Esophagus muscularis mucosa (tissue), 4 donors: Measurements from ENCODE around the gene AHCYL2. TPM values are rescaled to one million over a fixed set of nuclear protein-coding genes. Genes with fewer than 3 reads are reported as not detected.
A peak's percentile ranks its signal among the peaks of the same experiment; 100 is the strongest.

Experiments used
- DNase-seq: peaks from one replicate; pipeline ENCODE4 v3.0.0-alpha.2; 2017; ENCODE audit errors: extremely low spot score
- H3K27ac ChIP-seq, 4 donors: fragments of 200-600 bp; sonication (generic); replicated peaks in 1 of 4; 1 replicate in 3 of 4; 2 replicates in 1 of 4; pipeline ENCODE4 v1.5.1; 2016 to 2019; ENCODE audit warnings: mild to moderate bottlenecking in 1 of 4
- H3K27me3 ChIP-seq, 4 donors: fragments of 200-600 bp; sonication (generic); one replicate each; pipeline versions ENCODE4 v1.5.1 to v1.6.0; 2016 to 2019
- H3K36me3 ChIP-seq, 4 donors: fragments of 200-600 bp; sonication (generic); one replicate each; pipeline ENCODE4 v1.5.1; 2016 to 2019
- H3K4me1 ChIP-seq, 4 donors: fragments of 200-600 bp; sonication (generic); one replicate each; pipeline ENCODE4 v1.5.1; 2016 to 2019
- H3K4me3 ChIP-seq, 4 donors: fragments of 200-600 bp; sonication (generic); 1 replicate in 2 of 4; 2 replicates in 2 of 4; pipeline ENCODE4 v1.5.1; 2016 to 2019; ENCODE audit warnings: mild to moderate bottlenecking in 4 of 4, moderate library complexity in 1 of 4
- H3K9me3 ChIP-seq, 4 donors: fragments of 200-600 bp; sonication (generic); 1 replicate in 3 of 4; 2 replicates in 1 of 4; pipeline ENCODE4 v1.5.1; 2016 to 2019
- EP300 ChIP-seq: sonication (generic); formaldehyde crosslinking; IDR thresholded peaks from one replicate; pipeline ENCODE4 v1.6.1; 2017; ENCODE audit warnings: antibody characterized with exemption
- POLR2A ChIP-seq: fragments of 450-650 bp; IDR thresholded peaks from one replicate; pipeline ENCODE4 v1.6.1; 2017; ENCODE audit warnings: antibody characterized with exemption, moderate library complexity, mild to moderate bottlenecking, low read depth
- POLR2AphosphoS5 ChIP-seq, 2 donors: sonication (generic); formaldehyde crosslinking; IDR thresholded peaks; one replicate each; pipeline ENCODE4 v1.6.1; 2017; ENCODE audit warnings: antibody characterized with exemption in 2 of 2
- WGBS: methylation state at CpG from one replicate; pipeline ENCODE4 v1.1.5; 2018; 5-methylcytosine and 5-hydroxymethylcytosine counted together
- intact Hi-C: fragments of 100-400 bp; cut with DNase I; formaldehyde crosslinking; loops from one replicate; pipeline ENCODE4 v1.15.1; 2023
- total RNA-seq, 4 donors: library from RNA; depleted of rRNA; stranded (reverse); fragments of >200 nt; gene quantifications; one replicate each; pipeline versions ENCODE4 v1.1.0 to v1.2.1, GENCODE V29; 2016
- TF ChIP-seq, protein P1 (sequence below), 3 experiments: fragments of 200-600 bp in 2 of 3; fragments of 450-650 bp in 1 of 3; sonication (generic) in 2 of 3; IDR thresholded peaks; one replicate each; pipeline ENCODE4 v1.5.1; 2017 to 2019; ENCODE audit warnings: antibody characterized with exemption in 3 of 3, mild to moderate bottlenecking in 2 of 3, moderate library complexity in 1 of 3

AHCYL2 gene
- total RNA-seq, 4 donors from 2014 or later = 9.7 to 14.2 (median 11.9) TPM

DNA sequence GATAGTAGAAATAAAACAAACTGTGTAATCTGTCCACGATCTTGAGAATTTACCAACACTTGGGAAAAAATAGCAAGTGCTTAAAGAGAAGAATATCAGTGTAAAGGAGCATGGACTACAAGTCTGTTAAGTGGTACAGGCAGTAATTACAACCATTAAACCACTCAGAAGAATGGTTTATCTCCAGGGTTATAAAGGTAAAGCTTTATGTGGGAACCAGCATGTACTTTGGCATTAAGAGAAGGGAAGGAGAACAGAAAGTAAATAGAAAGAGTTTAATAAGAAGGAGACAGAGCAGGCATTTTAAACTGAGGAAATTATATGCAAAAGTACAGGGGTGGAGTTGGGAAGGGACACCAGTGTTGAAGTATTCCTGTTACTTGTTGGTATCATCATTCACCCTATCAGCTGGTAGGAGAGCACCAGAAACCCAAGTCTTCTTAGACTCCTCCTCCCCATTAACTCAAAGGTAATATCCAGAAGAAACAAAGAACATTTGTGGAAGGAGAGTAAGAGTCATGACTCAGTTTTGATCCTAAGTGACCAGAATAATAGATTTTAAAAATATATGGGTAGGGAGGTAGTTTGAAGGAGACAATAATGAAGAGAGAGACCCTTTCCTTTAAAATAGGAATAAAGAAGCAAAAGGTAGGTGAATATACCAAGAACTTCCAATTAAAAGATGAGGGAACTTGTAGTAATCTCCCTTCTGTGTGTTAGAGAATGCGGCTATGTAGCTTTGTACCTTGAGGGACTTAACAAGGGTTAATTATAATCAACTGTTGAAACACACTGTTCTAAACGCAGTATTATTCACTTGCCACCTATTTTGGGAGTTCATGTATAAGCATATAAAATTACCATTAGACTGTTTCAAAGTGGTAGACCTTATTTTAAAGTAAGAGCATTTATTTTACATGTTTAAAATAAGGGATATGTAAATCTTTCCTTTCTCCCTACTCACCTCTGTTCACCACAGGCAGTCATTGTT is 117.3 kb downstream of the AHCYL2 start:
- 65% methylated on average over 3 of the region's 3 CpGs for WGBS

DNA sequence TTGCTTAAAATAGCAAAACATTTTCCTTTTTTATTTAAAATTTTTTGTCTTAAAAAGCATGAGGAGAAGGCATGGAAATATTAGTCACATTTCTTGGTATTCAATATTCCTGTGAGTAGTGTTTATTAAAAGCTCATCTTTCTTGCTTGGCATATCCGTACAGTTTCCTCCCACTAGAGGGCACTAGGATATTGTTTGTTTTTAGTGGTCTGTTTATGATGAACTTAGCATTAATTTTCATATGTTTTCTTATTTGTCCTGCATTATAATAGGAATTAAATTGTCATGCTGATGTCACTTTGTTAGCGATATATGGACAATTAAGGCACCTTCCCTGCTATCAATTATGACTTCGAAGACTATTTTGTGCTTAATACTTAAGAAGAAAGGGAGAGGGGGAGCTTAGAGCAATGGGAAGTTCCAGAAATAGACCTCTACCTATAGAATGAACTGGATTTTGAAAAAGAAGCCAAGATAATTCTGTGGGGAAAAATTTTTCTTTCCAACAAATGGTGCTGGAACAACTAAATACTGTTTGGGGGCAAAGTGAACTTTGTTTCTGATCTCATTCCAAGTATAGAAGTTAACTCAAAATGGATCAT is 118.4 kb downstream of the AHCYL2 start:
- Histone ChIP-seq H3K27me3 (no peaks in the 10 kb centered on the region), H3K4me1 (peaks cover 0 to 6% (median 2%) of the 10 kb centered on the region in 4 donors), H3K36me3 (no peaks in the 10 kb centered on the region), H3K27ac (no peak overlapping the region), H3K4me3 (no peak overlapping the region), H3K9me3 (no peaks in the 10 kb centered on the region)
- WGBS = 47% methylated on average over 3 of the region's 3 CpGs
- TF ChIP-seq POLR2AphosphoS5 (IDR thresholded peaks at IDR 0.05) (no peak), EP300 (no peak), POLR2A (no peak)
- TF ChIP-seq, protein P1, sequence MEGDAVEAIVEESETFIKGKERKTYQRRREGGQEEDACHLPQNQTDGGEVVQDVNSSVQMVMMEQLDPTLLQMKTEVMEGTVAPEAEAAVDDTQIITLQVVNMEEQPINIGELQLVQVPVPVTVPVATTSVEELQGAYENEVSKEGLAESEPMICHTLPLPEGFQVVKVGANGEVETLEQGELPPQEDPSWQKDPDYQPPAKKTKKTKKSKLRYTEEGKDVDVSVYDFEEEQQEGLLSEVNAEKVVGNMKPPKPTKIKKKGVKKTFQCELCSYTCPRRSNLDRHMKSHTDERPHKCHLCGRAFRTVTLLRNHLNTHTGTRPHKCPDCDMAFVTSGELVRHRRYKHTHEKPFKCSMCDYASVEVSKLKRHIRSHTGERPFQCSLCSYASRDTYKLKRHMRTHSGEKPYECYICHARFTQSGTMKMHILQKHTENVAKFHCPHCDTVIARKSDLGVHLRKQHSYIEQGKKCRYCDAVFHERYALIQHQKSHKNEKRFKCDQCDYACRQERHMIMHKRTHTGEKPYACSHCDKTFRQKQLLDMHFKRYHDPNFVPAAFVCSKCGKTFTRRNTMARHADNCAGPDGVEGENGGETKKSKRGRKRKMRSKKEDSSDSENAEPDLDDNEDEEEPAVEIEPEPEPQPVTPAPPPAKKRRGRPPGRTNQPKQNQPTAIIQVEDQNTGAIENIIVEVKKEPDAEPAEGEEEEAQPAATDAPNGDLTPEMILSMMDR (IDR thresholded peaks at IDR 0.05) = peak; percentile 71 to 75 (median 72)
- intact Hi-C loops = loop anchor here (5.0 kb wide), 1 partner anchor 34 kb away; no protein-coding TSS in a partner anchor
- DNase-seq = no peak

More for the DNA sequence above, 117.3 kb downstream of the AHCYL2 start:
- Histone ChIP-seq H3K27ac (no peak overlapping the region), H3K4me1 (peaks cover 0 to 6% (median 2%) of the 10 kb centered on the region in 4 donors), H3K36me3 (no peaks in the 10 kb centered on the region), H3K27me3 (no peaks in the 10 kb centered on the region), H3K4me3 (no peak overlapping the region), H3K9me3 (no peaks in the 10 kb centered on the region)
- TF ChIP-seq, protein P1 (IDR thresholded peaks at IDR 0.05) = no peak
- TF ChIP-seq POLR2AphosphoS5 (IDR thresholded peaks at IDR 0.05) (no peak), POLR2A (no peak), EP300 (no peak)
- intact Hi-C loops = loop anchor here (5.0 kb wide), 1 partner anchor 35 kb away; no protein-coding TSS in a partner anchor
- no peak for DNase-seq

DNA sequence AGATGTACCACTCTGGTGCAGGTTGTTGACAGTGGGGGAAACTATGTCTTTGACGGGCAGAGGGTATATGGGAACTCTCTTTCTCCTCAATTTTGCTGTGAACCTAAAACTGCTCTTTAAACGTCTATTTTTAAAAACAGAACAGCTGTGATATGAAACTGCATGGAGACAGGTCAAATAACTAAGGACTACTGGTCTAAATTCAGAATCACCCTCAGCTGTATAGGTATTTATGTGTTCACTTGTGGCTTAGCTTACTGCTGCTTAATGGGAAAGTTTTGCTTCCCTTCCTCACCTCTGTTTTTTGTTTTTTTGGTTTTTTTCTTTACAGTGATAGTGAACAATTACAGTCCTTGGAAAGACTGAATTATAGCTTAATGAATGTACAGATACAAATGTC is 122.5 kb downstream of the AHCYL2 start:
- no peak for DNase-seq
- Histone ChIP-seq H3K27me3 (no peaks in the 10 kb centered on the region), H3K36me3 (no peaks in the 10 kb centered on the region), H3K4me3 (no peak overlapping the region), H3K27ac (no peak overlapping the region), H3K4me1 (peaks cover 0 to 6% (median 2%) of the 10 kb centered on the region in 4 donors), H3K9me3 (no peaks in the 10 kb centered on the region)
- intact Hi-C loops = no loop called here
- no peak for TF ChIP-seq POLR2AphosphoS5 (IDR thresholded peaks at IDR 0.05)
- no peak for TF ChIP-seq EP300
- no peak for TF ChIP-seq POLR2A
- TF ChIP-seq, protein P1 (IDR thresholded peaks at IDR 0.05) = no peak
- WGBS = 68% methylated on average over 2 of the region's 2 CpGs

DNA sequence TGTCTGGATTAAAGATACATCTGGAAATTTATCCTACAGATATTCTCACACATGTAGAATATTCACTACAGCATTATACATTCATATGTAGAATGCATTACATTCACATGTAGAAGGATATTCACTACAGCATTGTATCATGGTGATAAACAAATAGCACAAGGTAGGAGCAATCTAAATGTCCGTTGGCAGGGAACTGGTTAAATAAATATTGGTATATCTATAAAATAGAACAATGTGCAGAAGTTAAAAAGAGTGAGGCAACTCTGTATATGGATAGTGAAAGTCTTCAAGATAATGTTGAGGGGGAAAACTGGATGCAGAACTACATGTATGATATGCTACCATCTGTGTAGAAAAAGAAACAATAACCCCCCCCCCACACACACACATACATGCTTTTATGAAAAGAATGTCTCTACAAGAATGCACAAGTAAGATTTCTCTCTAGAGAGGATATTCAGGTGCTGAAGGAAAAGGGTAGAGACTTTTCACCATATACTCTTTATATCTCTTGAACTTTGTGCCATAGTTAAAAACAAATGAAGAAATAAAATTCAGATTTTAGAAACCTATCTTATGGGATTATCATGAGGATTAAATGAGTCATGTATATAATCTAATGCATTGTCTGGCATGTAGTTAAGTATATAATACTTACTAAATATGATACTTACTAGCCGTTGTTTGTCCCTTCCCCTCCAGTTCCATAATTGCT is 123.4 kb downstream of the AHCYL2 start:
- Histone ChIP-seq H3K27ac (no peak overlapping the region), H3K4me1 (peaks cover 0 to 4% (median 2%) of the 10 kb centered on the region in 4 donors), H3K4me3 (no peak overlapping the region), H3K36me3 (no peaks in the 10 kb centered on the region), H3K27me3 (no peaks in the 10 kb centered on the region), H3K9me3 (no peaks in the 10 kb centered on the region)
- WGBS = 95% methylated on average over 2 of the region's 2 CpGs
- intact Hi-C loops = no loop called here
- TF ChIP-seq POLR2A (no peak), POLR2AphosphoS5 (IDR thresholded peaks at IDR 0.05) (no peak), EP300 (no peak)
- TF ChIP-seq, protein P1 (IDR thresholded peaks at IDR 0.05) = no peak
- DNase-seq = no peak
